ENCODE data around the gene WDTC1. TPM values are rescaled to one million over a fixed set of nuclear protein-coding genes. Genes with fewer than 3 reads are reported as not detected.

WDTC1 gene
- total RNA-seq, 1 experiment from 2014 or later: 24.6 TPM

DNA sequence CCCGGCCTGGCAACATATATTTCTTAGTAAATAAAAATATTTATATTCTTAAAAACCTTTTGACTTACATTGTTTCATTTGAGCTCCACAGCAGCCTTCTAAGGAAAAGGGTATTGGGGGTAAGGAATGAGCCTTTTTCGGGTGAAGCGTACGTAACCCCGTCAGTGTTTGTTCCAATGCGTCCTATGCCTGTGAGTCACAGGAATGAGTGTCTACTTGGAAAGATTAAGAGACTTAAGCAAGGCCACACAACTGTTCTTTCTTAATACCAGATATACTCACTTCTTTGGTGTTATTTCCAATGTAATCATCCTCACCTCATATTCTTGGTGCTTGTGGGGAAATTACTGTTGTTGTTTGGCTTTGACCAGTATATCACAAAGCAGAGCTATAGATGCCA is 22.7 kb downstream of the WDTC1 start:
- no peaks in the 10 kb centered on the region for H3K4me1 ChIP-seq (ENCODE audit: control insufficient read depth, insufficient read depth, low read length)
- BruUV-seq (replicated peaks): no TSS peak
- CTCF ChIA-PET: no interaction called here
- H3K36me3 ChIP-seq (ENCODE audit: control insufficient read depth, insufficient read depth, low read length): no peaks in the 10 kb centered on the region
- no peaks in the 10 kb centered on the region for H3K27me3 ChIP-seq (ENCODE audit: control insufficient read depth, insufficient read depth, low read length)
- intact Hi-C loops (cut with micrococcal nuclease; ENCODE audit: unreplicated experiment) (no loop called here), in situ Hi-C loops (cut with HindIII; ENCODE audit: low pct_unique_long_range_greater_than_20kb, low sequenced_read_pairs) (no loop called here)
- DNase-seq (ENCODE audit: low read depth, low spot score) (no peak), ATAC-seq (no peak)
- no peak overlapping the region for H3K4me3 ChIP-seq (ENCODE audit: low read depth in 2 of 2, low read length in 2 of 2)
- POLR2A ChIA-PET: no interaction called here
- TF ChIP-seq SIN3A (IDR thresholded peaks at IDR 0.05; ENCODE audit: borderline replicate concordance, insufficient read depth, low read depth, low read length): no peak
- TF ChIP-seq TCF7L2 (IDR thresholded peaks at IDR 0.05; ENCODE audit: low read depth, low read length): no peak
- TF ChIP-seq, protein P1, sequence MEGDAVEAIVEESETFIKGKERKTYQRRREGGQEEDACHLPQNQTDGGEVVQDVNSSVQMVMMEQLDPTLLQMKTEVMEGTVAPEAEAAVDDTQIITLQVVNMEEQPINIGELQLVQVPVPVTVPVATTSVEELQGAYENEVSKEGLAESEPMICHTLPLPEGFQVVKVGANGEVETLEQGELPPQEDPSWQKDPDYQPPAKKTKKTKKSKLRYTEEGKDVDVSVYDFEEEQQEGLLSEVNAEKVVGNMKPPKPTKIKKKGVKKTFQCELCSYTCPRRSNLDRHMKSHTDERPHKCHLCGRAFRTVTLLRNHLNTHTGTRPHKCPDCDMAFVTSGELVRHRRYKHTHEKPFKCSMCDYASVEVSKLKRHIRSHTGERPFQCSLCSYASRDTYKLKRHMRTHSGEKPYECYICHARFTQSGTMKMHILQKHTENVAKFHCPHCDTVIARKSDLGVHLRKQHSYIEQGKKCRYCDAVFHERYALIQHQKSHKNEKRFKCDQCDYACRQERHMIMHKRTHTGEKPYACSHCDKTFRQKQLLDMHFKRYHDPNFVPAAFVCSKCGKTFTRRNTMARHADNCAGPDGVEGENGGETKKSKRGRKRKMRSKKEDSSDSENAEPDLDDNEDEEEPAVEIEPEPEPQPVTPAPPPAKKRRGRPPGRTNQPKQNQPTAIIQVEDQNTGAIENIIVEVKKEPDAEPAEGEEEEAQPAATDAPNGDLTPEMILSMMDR (IDR thresholded peaks at IDR 0.05): no peak
- no peak for TF ChIP-seq POLR2AphosphoS5 (IDR thresholded peaks at IDR 0.05; ENCODE audit: low read depth, low read length)
- TF ChIP-seq, protein P2, sequence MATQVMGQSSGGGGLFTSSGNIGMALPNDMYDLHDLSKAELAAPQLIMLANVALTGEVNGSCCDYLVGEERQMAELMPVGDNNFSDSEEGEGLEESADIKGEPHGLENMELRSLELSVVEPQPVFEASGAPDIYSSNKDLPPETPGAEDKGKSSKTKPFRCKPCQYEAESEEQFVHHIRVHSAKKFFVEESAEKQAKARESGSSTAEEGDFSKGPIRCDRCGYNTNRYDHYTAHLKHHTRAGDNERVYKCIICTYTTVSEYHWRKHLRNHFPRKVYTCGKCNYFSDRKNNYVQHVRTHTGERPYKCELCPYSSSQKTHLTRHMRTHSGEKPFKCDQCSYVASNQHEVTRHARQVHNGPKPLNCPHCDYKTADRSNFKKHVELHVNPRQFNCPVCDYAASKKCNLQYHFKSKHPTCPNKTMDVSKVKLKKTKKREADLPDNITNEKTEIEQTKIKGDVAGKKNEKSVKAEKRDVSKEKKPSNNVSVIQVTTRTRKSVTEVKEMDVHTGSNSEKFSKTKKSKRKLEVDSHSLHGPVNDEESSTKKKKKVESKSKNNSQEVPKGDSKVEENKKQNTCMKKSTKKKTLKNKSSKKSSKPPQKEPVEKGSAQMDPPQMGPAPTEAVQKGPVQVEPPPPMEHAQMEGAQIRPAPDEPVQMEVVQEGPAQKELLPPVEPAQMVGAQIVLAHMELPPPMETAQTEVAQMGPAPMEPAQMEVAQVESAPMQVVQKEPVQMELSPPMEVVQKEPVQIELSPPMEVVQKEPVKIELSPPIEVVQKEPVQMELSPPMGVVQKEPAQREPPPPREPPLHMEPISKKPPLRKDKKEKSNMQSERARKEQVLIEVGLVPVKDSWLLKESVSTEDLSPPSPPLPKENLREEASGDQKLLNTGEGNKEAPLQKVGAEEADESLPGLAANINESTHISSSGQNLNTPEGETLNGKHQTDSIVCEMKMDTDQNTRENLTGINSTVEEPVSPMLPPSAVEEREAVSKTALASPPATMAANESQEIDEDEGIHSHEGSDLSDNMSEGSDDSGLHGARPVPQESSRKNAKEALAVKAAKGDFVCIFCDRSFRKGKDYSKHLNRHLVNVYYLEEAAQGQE (IDR thresholded peaks at IDR 0.05; ENCODE audit: insufficient read depth in 1 of 2, low read depth in 2 of 2, low read length in 1 of 2): no peak
- H3K27ac ChIP-seq (ENCODE audit: low read length): no peak overlapping the region
- H3K9me3 ChIP-seq (ENCODE audit: control insufficient read depth, insufficient read depth, low read depth, low read length): no peaks in the 10 kb centered on the region

DNA sequence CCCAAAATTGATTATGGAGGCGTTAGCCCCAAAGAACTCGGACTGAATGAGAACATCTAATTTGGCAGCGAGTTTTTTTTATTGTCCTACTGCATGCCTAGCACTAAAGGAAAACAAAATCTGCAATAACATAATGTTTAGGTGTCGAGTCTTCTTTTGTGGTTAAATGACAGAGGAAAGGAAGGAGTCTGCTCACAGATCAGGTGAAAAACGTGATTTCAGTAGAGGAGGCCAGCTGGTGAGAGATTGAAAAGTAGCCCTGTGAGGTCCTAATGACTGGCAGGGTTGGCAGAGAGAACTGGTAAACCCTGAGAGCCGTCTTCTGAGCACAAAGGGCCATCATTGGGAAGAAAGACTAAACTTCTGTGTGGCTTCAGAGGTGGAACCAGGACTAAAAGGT is 24.2 kb downstream of the WDTC1 start:
- Histone ChIP-seq H3K27me3 (ENCODE audit: control insufficient read depth, insufficient read depth, low read length) (no peaks in the 10 kb centered on the region), H3K9me3 (ENCODE audit: control insufficient read depth, insufficient read depth, low read depth, low read length) (no peaks in the 10 kb centered on the region), H3K4me1 (ENCODE audit: control insufficient read depth, insufficient read depth, low read length) (no peaks in the 10 kb centered on the region), H3K4me3 (ENCODE audit: low read depth in 2 of 2, low read length in 2 of 2) (no peak overlapping the region), H3K27ac (ENCODE audit: low read length) (no peak overlapping the region), H3K36me3 (ENCODE audit: control insufficient read depth, insufficient read depth, low read length) (no peaks in the 10 kb centered on the region)
- POLR2A ChIA-PET: no interaction called here
- DNase-seq (ENCODE audit: low read depth, low spot score): no peak
- CTCF ChIA-PET: interaction anchor here (0.6 to 0.7 kb wide), 2 partner anchors 104 to 173 kb away, joined by 3 read pairs; partner anchors contain the start of gene SLC9A1
- in situ Hi-C loops (cut with HindIII; ENCODE audit: low pct_unique_long_range_greater_than_20kb, low sequenced_read_pairs): no loop called here
- ATAC-seq: no peak
- TF ChIP-seq POLR2AphosphoS5 (IDR thresholded peaks at IDR 0.05; ENCODE audit: low read depth, low read length) (no peak), SIN3A (IDR thresholded peaks at IDR 0.05; ENCODE audit: borderline replicate concordance, insufficient read depth, low read depth, low read length) (no peak), TCF7L2 (IDR thresholded peaks at IDR 0.05; ENCODE audit: low read depth, low read length) (no peak)
- TF ChIP-seq, protein P2 (IDR thresholded peaks at IDR 0.05; ENCODE audit: insufficient read depth in 1 of 2, low read depth in 2 of 2, low read length in 1 of 2): no peak
- TF ChIP-seq, protein P1 (IDR thresholded peaks at IDR 0.05): no peak
- intact Hi-C loops (cut with micrococcal nuclease; ENCODE audit: unreplicated experiment): no loop called here
- BruUV-seq (replicated peaks): no TSS peak
